GM12874 (cell line): ENCODE data around the gene RYR3.

Source experiments
- TF ChIP-seq, protein P1 (sequence below): IDR thresholded peaks from 2 replicates; pipeline ENCODE4 v1.5.1; 2011; ENCODE audit warnings: low read depth, mild to moderate bottlenecking, control low read depth, low read length, moderate library complexity; ENCODE audit not compliant: insufficient read depth

Gene RYR3

DNA sequence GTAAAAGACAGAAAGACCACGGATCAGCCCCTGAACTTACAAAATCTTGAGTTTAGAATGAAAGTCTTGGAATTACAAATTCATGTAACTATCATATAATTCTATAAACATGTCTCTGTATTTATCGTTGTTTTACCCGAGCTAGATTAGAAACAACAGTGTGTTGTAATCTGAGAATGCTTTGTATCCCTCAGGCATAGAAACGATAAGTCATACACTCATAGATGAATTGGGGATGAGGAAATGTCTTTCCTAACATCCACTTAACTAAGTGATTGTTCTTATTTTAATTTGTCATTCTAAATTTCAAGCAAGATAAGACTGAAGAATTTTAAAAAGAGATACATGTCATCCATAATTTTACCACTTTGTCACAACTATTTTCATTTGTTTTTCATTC is 165.3 kb downstream of the RYR3 start:
- TF ChIP-seq, protein P1, sequence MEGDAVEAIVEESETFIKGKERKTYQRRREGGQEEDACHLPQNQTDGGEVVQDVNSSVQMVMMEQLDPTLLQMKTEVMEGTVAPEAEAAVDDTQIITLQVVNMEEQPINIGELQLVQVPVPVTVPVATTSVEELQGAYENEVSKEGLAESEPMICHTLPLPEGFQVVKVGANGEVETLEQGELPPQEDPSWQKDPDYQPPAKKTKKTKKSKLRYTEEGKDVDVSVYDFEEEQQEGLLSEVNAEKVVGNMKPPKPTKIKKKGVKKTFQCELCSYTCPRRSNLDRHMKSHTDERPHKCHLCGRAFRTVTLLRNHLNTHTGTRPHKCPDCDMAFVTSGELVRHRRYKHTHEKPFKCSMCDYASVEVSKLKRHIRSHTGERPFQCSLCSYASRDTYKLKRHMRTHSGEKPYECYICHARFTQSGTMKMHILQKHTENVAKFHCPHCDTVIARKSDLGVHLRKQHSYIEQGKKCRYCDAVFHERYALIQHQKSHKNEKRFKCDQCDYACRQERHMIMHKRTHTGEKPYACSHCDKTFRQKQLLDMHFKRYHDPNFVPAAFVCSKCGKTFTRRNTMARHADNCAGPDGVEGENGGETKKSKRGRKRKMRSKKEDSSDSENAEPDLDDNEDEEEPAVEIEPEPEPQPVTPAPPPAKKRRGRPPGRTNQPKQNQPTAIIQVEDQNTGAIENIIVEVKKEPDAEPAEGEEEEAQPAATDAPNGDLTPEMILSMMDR: no peak

DNA sequence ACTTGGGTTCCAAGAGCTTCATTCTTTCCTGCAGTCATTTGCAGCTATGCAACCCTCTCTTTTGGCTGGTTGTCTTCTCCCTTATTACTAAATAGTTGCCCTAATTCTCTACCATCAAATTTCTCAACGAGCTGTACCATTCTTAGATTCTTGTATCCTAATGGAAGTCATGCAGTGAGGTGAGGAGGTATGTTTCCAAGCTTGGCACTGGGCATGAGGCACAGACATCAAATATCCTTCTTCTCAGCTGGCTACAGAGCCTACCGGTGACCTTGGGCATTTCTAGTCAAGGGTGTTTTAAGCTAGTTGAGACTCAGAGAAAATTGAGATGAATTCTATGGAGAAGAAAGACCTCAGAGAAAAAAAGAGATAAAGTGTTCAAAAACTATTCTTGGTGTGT is 166.1 kb downstream of the RYR3 start:
- TF ChIP-seq, protein P1: no peak

DNA sequence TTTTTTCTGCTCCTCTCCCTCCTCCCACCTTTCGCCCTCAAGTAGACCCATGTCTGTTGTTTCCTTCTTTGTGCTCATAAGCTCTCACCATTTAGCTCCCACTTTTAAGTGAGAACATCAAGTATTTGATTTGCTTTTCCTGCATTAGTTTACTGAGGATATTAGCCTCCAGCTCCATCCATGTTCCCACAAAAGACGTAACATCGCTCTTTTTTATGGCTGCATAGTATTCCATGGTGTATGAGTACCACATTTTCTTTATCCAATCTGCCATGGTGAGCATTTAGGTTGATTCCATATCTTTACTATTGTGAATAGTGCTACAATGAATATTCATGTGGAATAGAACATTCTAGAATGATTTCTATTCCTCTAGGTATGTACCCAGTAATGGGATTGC is 178.6 kb downstream of the RYR3 start:
- TF ChIP-seq, protein P1: no peak

DNA sequence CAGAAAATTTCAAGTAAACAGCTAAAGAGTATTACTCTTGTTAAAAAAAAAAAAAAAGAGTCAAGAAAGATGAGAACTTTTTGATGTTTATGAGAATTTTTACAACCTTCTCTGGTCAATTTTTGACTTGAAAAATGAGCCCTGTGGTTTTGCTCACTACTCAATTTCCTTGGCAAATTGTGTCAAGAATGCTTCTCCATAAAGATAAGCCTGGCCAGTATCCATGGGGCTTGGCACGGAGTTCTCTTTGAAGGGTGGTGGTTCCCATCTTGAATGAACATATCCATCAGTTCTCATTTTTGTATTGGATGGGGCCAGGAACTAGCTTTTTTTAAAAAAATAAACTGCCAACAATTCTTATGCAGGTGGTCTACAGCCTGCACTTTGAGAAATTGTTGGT is 179.9 kb downstream of the RYR3 start:
- TF ChIP-seq, protein P1: no peak

DNA sequence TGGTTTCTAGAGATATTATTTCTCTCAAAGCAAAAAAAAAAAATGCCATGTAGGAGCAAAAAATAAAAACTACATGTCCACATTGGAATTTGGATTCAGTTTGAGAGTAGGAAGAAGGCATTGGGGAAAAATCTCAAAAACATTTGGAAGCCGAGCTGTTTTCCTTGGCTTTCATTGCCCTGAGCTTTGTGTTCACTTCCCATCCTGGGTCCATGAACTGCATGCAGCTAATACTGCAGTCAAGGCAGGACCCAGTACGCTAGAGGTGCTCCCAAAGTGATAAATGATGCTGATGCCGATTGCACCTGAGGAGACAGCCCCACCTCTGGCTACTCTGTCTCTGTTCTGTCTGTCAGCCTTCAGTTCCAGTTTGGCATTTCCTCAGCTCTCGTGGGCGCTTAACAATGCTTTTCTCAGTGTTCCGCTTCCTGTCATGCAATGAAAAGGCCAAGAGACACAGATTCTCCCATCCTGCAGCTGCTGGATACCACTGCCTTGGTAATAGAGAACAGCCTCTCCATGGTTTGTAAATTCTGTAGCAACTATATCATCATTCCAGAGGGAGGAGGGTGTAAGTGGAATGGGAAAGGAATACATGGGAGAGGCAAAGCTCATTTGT is 181.8 kb downstream of the RYR3 start:
- TF ChIP-seq, protein P1: no peak

DNA sequence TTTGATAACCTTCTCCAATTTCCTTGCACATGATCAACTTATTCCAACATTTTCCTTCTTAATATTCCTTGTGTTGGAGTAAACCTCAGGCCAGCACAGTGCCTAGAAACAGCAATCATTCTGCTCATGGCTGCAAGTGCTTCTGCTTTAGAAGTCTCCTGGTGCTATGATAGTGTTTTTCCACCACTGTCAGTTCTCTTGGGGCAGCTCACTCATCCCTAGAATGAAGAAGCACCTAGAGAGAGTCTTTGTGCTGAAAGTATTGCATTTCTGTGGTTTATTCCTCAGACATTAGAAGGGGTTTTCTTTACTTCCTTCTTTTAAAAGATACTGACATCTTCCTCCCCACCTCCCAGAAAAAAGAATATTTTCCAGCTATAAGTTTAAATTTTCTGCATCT is 183.5 kb downstream of the RYR3 start:
- TF ChIP-seq, protein P1: no peak

DNA sequence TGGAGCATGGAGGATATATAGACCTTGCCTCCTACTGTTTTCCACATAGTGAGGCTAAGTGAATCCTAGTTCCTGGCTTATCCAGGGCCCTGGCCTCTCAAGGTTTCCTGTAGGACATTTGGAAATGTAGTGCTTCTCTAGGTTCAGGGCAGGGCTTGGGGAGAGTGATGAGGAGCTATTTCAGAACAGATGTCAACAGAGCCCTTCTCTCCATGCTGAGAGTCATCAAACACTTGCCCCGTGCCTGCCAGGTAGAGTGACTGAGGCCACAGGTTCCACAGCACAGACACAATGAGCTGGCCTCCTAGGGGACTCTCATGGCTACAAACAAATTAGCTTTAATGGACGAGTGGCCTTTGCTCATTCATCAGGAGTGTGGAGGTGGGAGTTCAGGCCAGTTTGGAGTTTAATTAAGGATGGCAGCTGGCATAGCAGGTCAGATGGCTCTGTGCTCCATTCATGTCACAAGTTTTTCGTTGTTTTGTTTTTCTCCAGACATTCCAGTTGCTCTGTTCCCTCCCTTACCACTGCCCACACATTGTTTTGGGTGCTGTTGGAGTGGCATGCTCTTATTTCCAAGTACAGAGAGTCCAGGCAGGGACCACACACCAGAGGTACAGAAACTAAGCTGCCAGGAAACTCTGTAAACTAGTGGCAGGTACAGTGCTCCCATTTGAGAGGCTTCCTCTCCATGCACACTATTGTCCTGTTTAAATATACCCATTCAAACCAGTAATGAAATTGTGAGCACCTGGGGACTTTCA is 189.8 kb downstream of the RYR3 start:
- TF ChIP-seq, protein P1: no peak
